ENCODE measurements around the gene GFRA3.

- no peak for TF ChIP-seq POLR2A (IDR thresholded peaks at IDR 0.05; ENCODE audit: low read depth, low read length)
- no peak for TF ChIP-seq POLR2AphosphoS5 (IDR thresholded peaks at IDR 0.05; ENCODE audit: low read depth, low read length)
- no peak for TF ChIP-seq TAF1 (IDR thresholded peaks at IDR 0.05; ENCODE audit: low read depth, low read length)
- no peak for TF ChIP-seq PAX5 (IDR thresholded peaks at IDR 0.05; ENCODE audit: insufficient read depth, low read length, severe bottlenecking)
- TF ChIP-seq SPI1 (IDR thresholded peaks at IDR 0.05; ENCODE audit: low read depth, low read length): no peak
Measured at GRCh38 chr5:138246822-138247221, 27.6 kb downstream of the GFRA3 start.

Data from GM12891 (cell line).